Glutamatergic neuron (in vitro differentiated cells): ENCODE data around the gene USP9Y. TPM values are rescaled to one million over a fixed set of nuclear protein-coding genes. Genes with fewer than 3 reads are reported as not detected.

ENCODE experiments used
- DNase-seq: peaks from one replicate; pipeline ENCODE4 v3.0.0; 2022
- H3K27ac Mint-ChIP-seq: one replicate; pipeline ENCODE4 v1.8.0; 2020; ENCODE audit warnings: mild to moderate bottlenecking, mixed read lengths, inconsistent platforms; ENCODE audit not compliant: unreplicated experiment
- H3K27me3 Mint-ChIP-seq: one replicate; pipeline ENCODE4 v1.8.0; 2020; ENCODE audit warnings: mild to moderate bottlenecking, moderate library complexity, mixed read lengths, inconsistent platforms; ENCODE audit not compliant: unreplicated experiment
- H3K36me3 Mint-ChIP-seq: one replicate; pipeline ENCODE4 v1.8.0; 2020; ENCODE audit warnings: mild to moderate bottlenecking, mixed read lengths, inconsistent platforms; ENCODE audit not compliant: unreplicated experiment
- H3K4me1 Mint-ChIP-seq: one replicate; pipeline ENCODE4 v1.8.0; 2020; ENCODE audit warnings: mild to moderate bottlenecking, low read depth, mixed read lengths, inconsistent platforms; ENCODE audit not compliant: unreplicated experiment
- H3K4me3 Mint-ChIP-seq: one replicate; pipeline ENCODE4 v1.8.0; 2020; ENCODE audit warnings: mild to moderate bottlenecking, mixed read lengths, inconsistent platforms; ENCODE audit not compliant: unreplicated experiment
- H3K9me3 Mint-ChIP-seq: one replicate; pipeline ENCODE4 v1.8.0; 2020; ENCODE audit warnings: mild to moderate bottlenecking, moderate library complexity, mixed read lengths, inconsistent platforms; ENCODE audit not compliant: unreplicated experiment
- CTCF ChIP-seq: fragments of 200-600 bp; sonication (generic); IDR thresholded peaks from one replicate; pipeline ENCODE4 v1.5.0; 2021; ENCODE audit not compliant: partially characterized antibody, unreplicated experiment
- total RNA-seq: library from RNA; stranded (reverse); fragmentation: NEBNext Ultra II Directional; extraction: Animal tissue kit (Norgen Biotek cat#: 25700); gene quantifications from one replicate; pipeline ENCODE4 v1.2.1, GENCODE V29; 2021; ENCODE audit not compliant: unreplicated experiment

Gene USP9Y
- total RNA-seq, 1 donor from 2014 or later, result 50.3 TPM

- Mint-ChIP-seq H3K36me3 (no peaks in the 10 kb centered on the region), H3K4me1 (no peaks in the 10 kb centered on the region), H3K4me3 (no peak overlapping the region), H3K27me3 (peaks cover 3% of the 10 kb centered on the region), H3K9me3 (peaks cover 2% of the 10 kb centered on the region), H3K27ac (no peak overlapping the region)
- no peak for DNase-seq
- no peak for TF ChIP-seq CTCF
Observed at GRCh38 chrY:12809034-12809433, 108.0 kb downstream of the USP9Y start.

DNA sequence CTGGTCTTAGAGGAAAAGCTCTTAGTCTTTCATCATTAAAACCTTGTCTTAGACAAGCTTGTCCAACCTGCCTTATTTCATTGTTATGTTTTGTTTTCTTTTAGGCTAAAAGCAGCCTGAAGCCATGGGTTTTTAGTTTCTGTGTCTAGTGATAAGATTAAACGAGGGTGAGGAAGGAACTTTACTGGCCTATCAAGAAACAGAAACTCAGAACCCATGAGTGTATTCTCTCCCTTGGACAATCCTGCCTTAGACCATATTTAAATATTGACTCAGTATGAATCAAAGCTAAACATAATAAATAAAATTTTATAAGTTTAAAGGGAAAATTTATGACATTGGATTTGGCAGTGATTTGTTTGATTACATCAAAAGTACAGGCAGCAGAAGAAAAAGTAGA lies 122.4 kb downstream of the USP9Y start:
- Mint-ChIP-seq H3K27ac (no peak overlapping the region), H3K36me3 (no peaks in the 10 kb centered on the region), H3K4me1 (no peaks in the 10 kb centered on the region), H3K4me3 (no peak overlapping the region), H3K9me3 (no peaks in the 10 kb centered on the region), H3K27me3 (no peaks in the 10 kb centered on the region)
- DNase-seq, result no peak
- no peak for TF ChIP-seq CTCF

DNA sequence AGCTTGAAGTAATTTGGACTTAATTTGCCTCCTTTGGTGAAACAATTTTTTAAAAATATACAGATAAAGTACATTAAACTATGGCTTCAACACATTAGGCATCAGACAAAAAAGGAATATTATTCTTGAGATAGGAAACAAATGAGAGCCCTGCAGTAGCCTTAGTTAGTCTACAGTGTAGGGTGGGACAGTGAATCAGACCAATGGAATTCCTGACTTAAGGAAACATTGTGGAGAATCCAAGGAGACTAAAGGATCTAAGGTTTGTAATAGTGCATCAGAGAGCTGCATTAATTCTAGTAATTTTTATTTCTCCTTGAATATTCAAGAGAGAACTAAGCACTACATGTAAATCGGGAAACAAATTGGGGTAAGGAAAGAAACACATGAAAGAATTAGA lies 125.8 kb downstream of the USP9Y start:
- H3K9me3 Mint-ChIP-seq, result no peaks in the 10 kb centered on the region
- H3K36me3 Mint-ChIP-seq, result no peaks in the 10 kb centered on the region
- no peak overlapping the region for H3K27ac Mint-ChIP-seq
- DNase-seq, result no peak
- no peak overlapping the region for H3K4me3 Mint-ChIP-seq
- no peaks in the 10 kb centered on the region for H3K4me1 Mint-ChIP-seq
- no peaks in the 10 kb centered on the region for H3K27me3 Mint-ChIP-seq
- no peak for TF ChIP-seq CTCF

DNA sequence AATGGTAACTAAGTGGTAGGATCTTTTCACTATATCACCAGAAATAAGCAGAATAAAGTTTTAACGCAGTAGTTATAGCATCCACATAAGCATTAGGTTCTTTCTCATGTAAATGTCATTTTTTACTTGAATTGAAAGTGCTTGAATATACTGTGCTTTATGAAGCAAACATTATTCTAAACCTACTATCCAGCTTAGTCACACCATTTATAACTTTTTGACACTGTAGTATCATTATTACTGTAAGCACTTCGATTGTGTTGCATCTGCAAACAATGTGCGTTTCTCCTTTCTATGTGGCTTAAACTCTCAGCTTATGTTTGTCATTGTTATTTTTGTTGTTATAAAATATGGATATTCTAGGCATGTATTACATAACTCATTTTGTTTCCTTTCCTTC lies 132.3 kb downstream of the USP9Y start:
- H3K27ac Mint-ChIP-seq, result no peak overlapping the region
- H3K27me3 Mint-ChIP-seq, result no peaks in the 10 kb centered on the region
- no peak for DNase-seq
- no peaks in the 10 kb centered on the region for H3K4me1 Mint-ChIP-seq
- no peaks in the 10 kb centered on the region for H3K36me3 Mint-ChIP-seq
- no peak for TF ChIP-seq CTCF
- no peak overlapping the region for H3K4me3 Mint-ChIP-seq
- no peaks in the 10 kb centered on the region for H3K9me3 Mint-ChIP-seq

- no peaks in the 10 kb centered on the region for H3K4me1 Mint-ChIP-seq
- no peaks in the 10 kb centered on the region for H3K27me3 Mint-ChIP-seq
- no peaks in the 10 kb centered on the region for H3K9me3 Mint-ChIP-seq
- no peak for TF ChIP-seq CTCF
- H3K4me3 Mint-ChIP-seq, result no peak overlapping the region
- H3K27ac Mint-ChIP-seq, result no peak overlapping the region
- no peaks in the 10 kb centered on the region for H3K36me3 Mint-ChIP-seq
- no peak for DNase-seq
Observed at GRCh38 chrY:12837550-12837949, 136.5 kb downstream of the USP9Y start.
